GM10248 (cell line): ENCODE results near the gene RAP2A.

Experiments used
- CTCF ChIA-PET: fragments of 300-600 bp; sonication (Branson Sonifier 250); formaldehyde crosslinking; extraction: SDS; loops from one replicate; lab custom pipeline; 2021; ENCODE audit warnings: antibody characterized with exemption; lab: Yijun Ruan, JAX
- POLR2A ChIA-PET: fragments of 350-650 bp; sonication (Branson Sonifier 250); formaldehyde crosslinking; extraction: SDS; loops from one replicate; lab custom pipeline; 2020; ENCODE audit warnings: antibody characterized with exemption; lab: Yijun Ruan, JAX
- DNase-seq: peaks from one replicate; pipeline ENCODE4 v3.0.0; 2012; ENCODE audit errors: extremely low spot score
- TF ChIP-seq, protein P1 (sequence below): IDR thresholded peaks from 2 replicates; pipeline ENCODE4 v1.5.1; 2012; ENCODE audit warnings: mild to moderate bottlenecking, low read depth; ENCODE audit errors: extremely low read depth, missing control alignments, control extremely low read depth

The RAP2A gene

DNA sequence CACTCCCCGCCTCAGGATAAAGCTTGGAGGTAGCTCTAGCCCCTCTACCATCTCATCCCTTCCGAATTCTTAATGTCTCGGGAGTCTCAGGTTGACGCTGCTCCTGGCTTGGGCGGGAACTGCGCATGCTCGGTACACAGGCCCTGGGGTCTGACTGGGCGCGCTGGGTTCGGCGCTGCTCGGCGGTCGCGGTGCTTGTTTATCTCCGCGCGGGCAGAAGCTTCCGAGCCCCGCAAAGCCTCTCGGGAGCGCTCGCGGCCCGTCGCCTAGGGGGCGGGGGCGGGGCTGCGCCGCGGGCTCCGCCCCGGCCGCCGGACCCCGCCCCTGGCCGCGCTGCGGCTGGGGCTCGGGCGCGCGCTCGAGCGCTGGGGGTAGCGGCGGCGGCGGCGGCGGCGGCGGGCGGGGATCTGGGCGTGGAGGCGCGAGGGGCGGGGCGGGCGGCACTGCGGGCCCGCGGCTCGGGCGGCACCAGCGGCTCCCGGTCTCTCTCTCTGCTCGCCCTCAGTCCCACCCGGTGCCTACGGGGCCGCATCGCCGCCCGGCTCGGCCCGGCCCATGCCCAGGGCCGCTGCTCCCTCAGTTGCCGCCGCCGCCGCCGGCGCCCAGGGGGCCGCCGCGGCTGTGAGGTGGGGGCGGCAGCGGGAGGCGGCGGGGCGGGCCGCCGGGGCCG lies at the start of gene RAP2A:
Gene RAP2A, plus strand, starts transcription at position 443 of the 670 bp plus-strand sequence. CDS start 302 bp downstream, outside the sequence.
- DNase-seq, result peak; percentile 83
- ChIA-PET POLR2A (interaction anchor here (1.1 to 1.5 kb wide), 2 partner anchors 12 to 16 kb away, joined by 6 read pairs; no protein-coding TSS in a partner anchor), CTCF (interaction anchor here (0.7 to 3.5 kb wide), 12 partner anchors 10 to 324 kb away, joined by 3 to 15 read pairs (median 4); no protein-coding TSS in a partner anchor)
- TF ChIP-seq, protein P1, sequence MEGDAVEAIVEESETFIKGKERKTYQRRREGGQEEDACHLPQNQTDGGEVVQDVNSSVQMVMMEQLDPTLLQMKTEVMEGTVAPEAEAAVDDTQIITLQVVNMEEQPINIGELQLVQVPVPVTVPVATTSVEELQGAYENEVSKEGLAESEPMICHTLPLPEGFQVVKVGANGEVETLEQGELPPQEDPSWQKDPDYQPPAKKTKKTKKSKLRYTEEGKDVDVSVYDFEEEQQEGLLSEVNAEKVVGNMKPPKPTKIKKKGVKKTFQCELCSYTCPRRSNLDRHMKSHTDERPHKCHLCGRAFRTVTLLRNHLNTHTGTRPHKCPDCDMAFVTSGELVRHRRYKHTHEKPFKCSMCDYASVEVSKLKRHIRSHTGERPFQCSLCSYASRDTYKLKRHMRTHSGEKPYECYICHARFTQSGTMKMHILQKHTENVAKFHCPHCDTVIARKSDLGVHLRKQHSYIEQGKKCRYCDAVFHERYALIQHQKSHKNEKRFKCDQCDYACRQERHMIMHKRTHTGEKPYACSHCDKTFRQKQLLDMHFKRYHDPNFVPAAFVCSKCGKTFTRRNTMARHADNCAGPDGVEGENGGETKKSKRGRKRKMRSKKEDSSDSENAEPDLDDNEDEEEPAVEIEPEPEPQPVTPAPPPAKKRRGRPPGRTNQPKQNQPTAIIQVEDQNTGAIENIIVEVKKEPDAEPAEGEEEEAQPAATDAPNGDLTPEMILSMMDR, result peak; percentile 44

DNA sequence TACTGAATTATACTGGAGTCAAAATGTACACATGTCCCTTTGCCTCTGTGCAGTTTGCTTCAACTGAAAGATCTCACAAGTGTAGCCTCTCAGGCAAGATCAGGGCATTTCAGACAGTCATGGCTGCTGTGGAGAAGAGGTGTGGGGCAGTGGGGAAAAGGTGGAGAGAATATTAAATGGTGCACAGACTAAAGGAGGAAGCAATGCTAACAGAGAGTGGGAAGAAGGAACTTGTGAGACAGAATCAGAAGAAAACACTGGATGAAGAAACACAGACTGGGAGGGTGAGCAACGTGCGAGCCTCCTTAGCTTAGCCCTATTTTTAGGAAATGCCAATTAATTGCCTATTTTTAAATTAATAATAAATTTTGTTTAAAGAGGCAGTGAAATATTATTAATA lies 49.6 kb upstream of the RAP2A start:
- CTCF ChIA-PET, result interaction anchor here (1.2 to 1.6 kb wide), 3 partner anchors 10 to 275 kb away, joined by 3 to 4 read pairs (median 4); no protein-coding TSS in a partner anchor
- POLR2A ChIA-PET, result no interaction called here
- no peak for DNase-seq
- TF ChIP-seq, protein P1, result no peak

DNA sequence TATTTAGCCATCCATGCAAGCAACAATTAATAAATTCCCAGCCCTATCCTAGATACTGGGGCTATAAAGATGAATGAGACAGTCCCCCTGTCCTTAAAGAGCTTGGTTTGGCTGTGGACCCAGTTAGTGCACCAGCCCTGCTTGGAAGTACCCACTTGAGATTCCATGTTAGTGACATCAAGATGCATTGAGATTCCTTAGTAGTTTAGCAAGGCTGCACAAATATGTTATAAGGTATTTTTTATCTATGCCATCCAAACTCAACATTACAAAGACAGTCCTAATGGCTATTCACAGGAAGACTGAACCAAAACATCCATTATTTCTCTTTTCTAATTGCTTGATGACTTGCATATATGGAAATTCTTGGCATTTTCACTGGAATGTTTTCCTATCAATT lies 48.8 kb upstream of the RAP2A start:
- DNase-seq, result no peak
- TF ChIP-seq, protein P1, result no peak
- ChIA-PET CTCF (interaction anchor here (1.2 to 1.6 kb wide), 2 partner anchors 12 to 275 kb away, joined by 4 read pairs; no protein-coding TSS in a partner anchor), POLR2A (no interaction called here)

DNA sequence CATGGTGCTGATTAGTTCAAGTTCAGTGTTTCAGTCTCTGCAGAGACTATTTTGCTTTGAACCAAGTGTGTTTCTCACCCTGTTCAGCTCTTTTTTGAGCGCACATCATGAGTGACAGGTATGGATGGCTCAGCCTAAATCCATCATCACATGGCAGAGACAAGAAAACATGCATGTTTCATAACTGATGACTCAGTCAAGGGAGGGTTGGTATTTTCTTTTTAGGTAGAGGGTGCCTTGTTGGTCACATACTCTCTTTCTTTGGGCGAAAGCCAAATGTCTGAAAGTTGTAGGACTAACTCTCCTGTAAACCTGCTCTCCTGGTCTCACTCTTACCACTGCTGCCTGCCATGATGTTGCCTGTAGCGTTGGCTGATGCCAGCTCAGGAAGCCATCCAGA lies 48.1 kb upstream of the RAP2A start:
- DNase-seq, result no peak
- ChIA-PET CTCF (interaction anchor here (1.2 to 2.1 kb wide), 4 partner anchors 12 to 277 kb away, joined by 3 to 6 read pairs (median 4); no protein-coding TSS in a partner anchor), POLR2A (no interaction called here)
- TF ChIP-seq, protein P1, result no peak

DNA sequence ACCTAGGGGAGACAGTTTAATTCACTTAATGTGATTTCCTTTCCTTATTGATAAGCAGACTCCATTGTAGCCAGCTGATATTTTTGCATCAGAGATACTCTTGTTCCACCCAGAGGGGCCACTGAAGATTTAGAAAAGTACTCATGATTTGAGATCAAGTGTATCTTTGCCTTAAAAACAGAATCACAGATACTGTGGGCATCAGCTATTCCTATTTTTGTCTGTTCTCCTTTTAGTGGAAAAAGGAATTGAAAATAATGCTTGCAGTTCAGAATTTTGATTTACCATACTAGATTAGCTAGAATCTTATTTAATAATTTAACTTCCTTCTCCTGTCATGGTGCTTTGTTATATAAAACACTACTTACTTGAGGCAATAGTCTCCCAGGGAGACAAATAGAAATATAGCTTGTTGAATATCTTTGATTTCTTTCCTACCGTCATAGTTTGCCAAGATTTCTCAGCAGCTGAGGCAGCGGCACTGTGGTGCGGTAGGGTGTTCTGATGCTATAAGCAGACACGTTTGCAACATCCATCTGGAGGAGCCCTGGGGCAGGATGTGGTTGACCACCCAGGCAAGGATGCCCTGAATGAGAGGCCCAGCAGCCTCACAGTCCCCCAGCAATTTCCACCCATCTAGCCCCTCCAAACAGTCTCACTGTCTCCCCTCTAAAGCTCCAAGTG lies 47.0 kb upstream of the RAP2A start:
- CTCF ChIA-PET, result interaction anchor here (1.1 to 2.1 kb wide), 6 partner anchors 10 to 278 kb away, joined by 3 to 7 read pairs (median 4); no protein-coding TSS in a partner anchor

DNA sequence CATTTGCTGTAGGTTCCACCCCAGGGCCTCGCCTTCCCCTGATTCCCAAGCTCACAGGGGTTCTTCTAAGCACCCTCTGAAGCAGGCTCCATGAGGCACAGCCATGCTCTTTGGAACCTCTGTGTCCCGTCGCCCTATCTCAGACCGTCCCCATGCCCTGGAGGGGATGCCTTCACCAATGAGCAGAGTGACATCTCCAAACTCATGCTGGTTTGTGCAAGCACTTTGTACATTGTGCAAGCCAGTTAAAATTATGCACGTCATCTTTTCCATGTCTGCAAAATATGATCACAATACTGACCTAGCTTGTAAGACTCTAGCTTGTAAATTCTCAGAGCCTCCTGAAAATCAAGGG lies 46.5 kb upstream of the RAP2A start:
- CTCF ChIA-PET, result interaction anchor here (1.1 to 2.1 kb wide), 5 partner anchors 10 to 278 kb away, joined by 3 to 7 read pairs (median 4); no protein-coding TSS in a partner anchor
- POLR2A ChIA-PET, result no interaction called here

More for the DNA sequence above, 47.0 kb upstream of the RAP2A start:
- TF ChIP-seq, protein P1, result no peak
- POLR2A ChIA-PET, result no interaction called here
- DNase-seq, result no peak

More for the DNA sequence above, 46.5 kb upstream of the RAP2A start:
- DNase-seq, result no peak
- TF ChIP-seq, protein P1, result no peak
